ENCODE data around the gene C6orf15.
"Not testable (repeated sequence)": the region's sequence is repeated elsewhere in the genome, so short reads cannot be mapped to it uniquely, and the experiment has no call there.

Gene C6orf15

DNA sequence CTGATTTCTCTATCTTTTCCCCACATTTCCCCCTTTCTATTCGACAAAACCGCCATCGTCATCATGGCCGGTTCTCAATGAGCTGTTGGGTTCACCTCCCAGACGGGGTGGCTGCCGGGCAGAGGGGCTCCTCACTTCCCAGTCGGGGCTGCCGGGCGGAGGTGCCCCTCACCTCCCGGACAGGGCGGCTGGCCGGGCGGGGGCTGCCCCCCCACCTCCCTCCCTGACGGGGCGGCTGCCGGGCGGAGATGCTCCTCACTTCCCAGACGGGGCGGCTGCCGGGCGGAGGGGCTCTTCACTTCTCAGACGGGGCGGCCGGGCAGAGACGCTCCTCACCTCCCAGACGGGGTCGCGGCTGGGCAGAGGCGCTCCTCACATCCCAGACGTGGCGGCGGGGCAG is 45.3 kb downstream of the C6orf15 start:
- not testable (repeated sequence) for H3K4me3 ChIP-seq (ENCODE audit: low read depth, low read length); H3K36me3 ChIP-seq (ENCODE audit: control insufficient read depth, insufficient read depth, low read length); H3K9me3 ChIP-seq (ENCODE audit: control insufficient read depth, insufficient read depth, low read depth, low read length); H3K27ac ChIP-seq (ENCODE audit: low read depth, low read length); H3K9ac ChIP-seq (ENCODE audit: low read length); H3K4me1 ChIP-seq (ENCODE audit: control insufficient read depth, insufficient read depth, low read length); H3K27me3 ChIP-seq (ENCODE audit: control insufficient read depth, insufficient read depth, low read length)

DNA sequence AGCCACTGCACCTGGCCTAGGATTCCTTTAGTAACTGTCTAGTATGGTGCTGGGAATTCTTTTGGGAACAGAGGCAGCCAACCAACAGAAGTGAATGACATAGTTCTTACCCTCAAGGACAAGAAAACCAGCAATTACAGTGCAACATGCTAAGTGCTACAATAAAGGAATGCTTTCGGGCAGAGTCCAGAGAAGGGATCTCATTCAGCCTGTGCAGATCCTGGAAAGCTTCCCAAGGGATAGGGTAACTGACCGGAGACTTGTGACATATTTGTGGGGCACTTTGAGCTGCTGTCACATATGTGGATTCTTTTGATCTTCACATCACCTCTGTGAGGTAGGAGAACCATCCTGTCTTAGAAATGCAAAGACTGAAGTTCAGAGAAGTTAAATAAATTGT is 46.8 kb downstream of the C6orf15 start:
- Histone ChIP-seq H3K4me3 (ENCODE audit: low read depth, low read length) (no peak overlapping the region), H3K36me3 (ENCODE audit: control insufficient read depth, insufficient read depth, low read length) (no peaks in the 10 kb centered on the region), H3K9me3 (ENCODE audit: control insufficient read depth, insufficient read depth, low read depth, low read length) (0 out of 2 replicates have a peak, but pooled peaks cover 3% of the 10 kb centered on the region), H3K9ac (ENCODE audit: low read length) (no peak overlapping the region), H3K27me3 (ENCODE audit: control insufficient read depth, insufficient read depth, low read length) (no peaks in the 10 kb centered on the region), H3K4me1 (ENCODE audit: control insufficient read depth, insufficient read depth, low read length) (peaks cover 4% of the 10 kb centered on the region; the same call in 1 of the 2 replicates), H3K27ac (ENCODE audit: low read depth, low read length) (no peak overlapping the region)

DNA sequence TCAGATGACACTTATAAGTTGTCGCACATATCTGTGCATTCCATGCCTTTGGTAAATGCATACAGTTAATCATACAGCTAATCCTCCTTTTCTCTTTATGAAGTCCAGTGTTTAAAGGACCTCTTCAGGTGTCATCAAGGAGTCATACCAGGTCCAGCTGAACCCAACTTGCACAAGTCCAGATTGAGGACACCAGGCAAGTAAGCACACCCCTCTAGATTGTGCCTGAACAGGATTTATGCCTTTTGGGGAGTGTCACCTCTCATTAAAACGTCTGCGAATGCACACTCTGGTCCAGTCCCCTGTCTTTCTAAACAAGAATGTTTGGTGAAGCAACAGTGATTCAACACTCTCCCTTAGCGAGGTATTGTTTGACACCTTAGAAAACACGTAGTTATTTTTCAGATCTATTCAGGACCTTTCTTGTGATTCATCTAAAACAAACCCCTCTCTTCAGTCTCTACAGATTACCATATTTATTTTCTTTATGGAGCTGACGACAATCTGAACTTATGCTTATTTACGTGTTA is 48.4 kb downstream of the C6orf15 start:
- Histone ChIP-seq H3K9ac (ENCODE audit: low read length) (no peak overlapping the region), H3K9me3 (ENCODE audit: control insufficient read depth, insufficient read depth, low read depth, low read length) (0 out of 2 replicates have a peak, but pooled peaks cover 3% of the 10 kb centered on the region), H3K4me1 (ENCODE audit: control insufficient read depth, insufficient read depth, low read length) (no peaks in the 10 kb centered on the region), H3K27ac (ENCODE audit: low read depth, low read length) (no peak overlapping the region), H3K36me3 (ENCODE audit: control insufficient read depth, insufficient read depth, low read length) (no peaks in the 10 kb centered on the region), H3K27me3 (ENCODE audit: control insufficient read depth, insufficient read depth, low read length) (no peaks in the 10 kb centered on the region), H3K4me3 (ENCODE audit: low read depth, low read length) (no peak overlapping the region)

Data from HUES6 (cell line).